Body of pancreas (tissue), 4 donors: ENCODE results near the gene CSMD2. TPM values are rescaled to one million over a fixed set of nuclear protein-coding genes. Genes with fewer than 3 reads are reported as not detected.

ENCODE experiments used
- ATAC-seq: fragments of 150-250 bp; one replicate; pipeline ENCODE4 v1.9.1; 2016
- DNase-seq, 4 donors: peaks; one replicate each; pipeline ENCODE4 v3.0.0-alpha.2; 2019
- H3K27ac ChIP-seq, 4 donors: fragments of 200-600 bp; sonication (generic); 1 replicate in 3 of 4; 2 replicates in 1 of 4; pipeline versions ENCODE4 v1.5.1 to v1.6.1; 2016 to 2019; ENCODE audit warnings: mild to moderate bottlenecking in 1 of 4, mixed read lengths in 1 of 4, moderate library complexity in 1 of 4
- H3K27me3 ChIP-seq, 2 donors: fragments of 200-600 bp; sonication (generic); one replicate each; pipeline ENCODE4 v1.6.0; 2016; ENCODE audit warnings: mild to moderate bottlenecking in 1 of 2
- H3K36me3 ChIP-seq, 2 donors: fragments of 200-600 bp; sonication (generic); replicated peaks in 1 of 2; 2 replicates each; pipeline ENCODE4 v1.5.1; 2016; ENCODE audit warnings: low read depth in 2 of 2; ENCODE audit not compliant: insufficient read depth in 1 of 2
- H3K4me1 ChIP-seq: fragments of 200-600 bp; sonication (generic); one replicate; pipeline ENCODE4 v1.6.0; 2016
- H3K4me3 ChIP-seq, 2 donors: fragments of 200-600 bp; sonication (generic); 1 replicate in 1 of 2; 2 replicates in 1 of 2; pipeline ENCODE4 v1.5.1; 2016 to 2019
- H3K9me3 ChIP-seq, 3 donors: fragments of 200-600 bp; sonication (generic); 1 replicate in 2 of 3; 2 replicates in 1 of 3; pipeline ENCODE4 v1.5.1; 2016
- CTCF ChIP-seq, 7 experiments: fragments of 450-650 bp in 4 of 7; fragments of 200-600 bp in 3 of 7; sonication (generic) in 3 of 7; IDR thresholded peaks; one replicate each; pipeline ENCODE4 v1.5.1; 2016 to 2019; ENCODE audit warnings: antibody characterized with exemption in 7 of 7
- POLR2A ChIP-seq, 3 donors: fragments of 450-650 bp; IDR thresholded peaks; one replicate each; pipeline ENCODE4 v1.6.1; 2016; ENCODE audit warnings: antibody characterized with exemption in 3 of 3, mild to moderate bottlenecking in 2 of 3
- WGBS, 2 donors: methylation state at CpG; one replicate each; pipeline ENCODE4 v1.1.5; 2017; 5-methylcytosine and 5-hydroxymethylcytosine counted together
- intact Hi-C: fragments of 100-400 bp; cut with DNase I; formaldehyde crosslinking; loops from one replicate; pipeline ENCODE4 v1.15.1; 2023
- total RNA-seq, 2 donors: library from RNA; depleted of rRNA; stranded (reverse); fragments of >200 nt; gene quantifications; one replicate each; pipeline ENCODE4 v1.1.0, GENCODE V29; 2016

CSMD2 gene
- total RNA-seq, 2 donors from 2014 or later: 0.26 to 0.33 TPM

- Histone ChIP-seq H3K4me1 (no peaks in the 10 kb centered on the region), H3K9me3 (no peaks in the 10 kb centered on the region), H3K27ac (no peak overlapping the region), H3K27me3 (no peaks in the 10 kb centered on the region), H3K4me3 (no peak overlapping the region), H3K36me3 (no peaks in the 10 kb centered on the region)
- ATAC-seq (no peak), DNase-seq (no peak)
- 71 to 78% methylated on average over 4 to 5 of the region's 5 CpGs for WGBS, 2 donors
- no peak for TF ChIP-seq POLR2A (IDR thresholded peaks at IDR 0.05)
- intact Hi-C loops: no loop called here
Observed at GRCh38 chr1:34125721-34126380, 39.2 kb downstream of the CSMD2 start.

- Histone ChIP-seq H3K27me3 (no peaks in the 10 kb centered on the region), H3K4me1 (no peaks in the 10 kb centered on the region), H3K9me3 (peaks cover 0 to 9% (median 0%) of the 10 kb centered on the region in 3 donors), H3K27ac (no peak overlapping the region), H3K4me3 (no peak overlapping the region), H3K36me3 (no peaks in the 10 kb centered on the region)
- DNase-seq (no peak), ATAC-seq (no peak)
- TF ChIP-seq CTCF (IDR thresholded peaks at IDR 0.05): no peak
- WGBS, 2 donors: 72 to 79% methylated on average over 10 of the region's 10 CpGs
- intact Hi-C loops: no loop called here
Observed at GRCh38 chr1:34122080-34122932, 42.7 kb downstream of the CSMD2 start.

GRCh38 chr1:34115233-34115632 lies 49.8 kb downstream of the CSMD2 start:
- H3K27me3 ChIP-seq: no peaks in the 10 kb centered on the region
- DNase-seq (no peak), ATAC-seq (no peak)
- H3K4me3 ChIP-seq: no peak overlapping the region
- no peaks in the 10 kb centered on the region for H3K36me3 ChIP-seq
- no peak overlapping the region for H3K27ac ChIP-seq
- intact Hi-C loops: no loop called here
- TF ChIP-seq CTCF (IDR thresholded peaks at IDR 0.05): no peak
- no peak for TF ChIP-seq POLR2A (IDR thresholded peaks at IDR 0.05)
- peaks cover 0 to 9% (median 0%) of the 10 kb centered on the region in 3 donors for H3K9me3 ChIP-seq
- no peaks in the 10 kb centered on the region for H3K4me1 ChIP-seq
- 71 to 81% methylated on average over 1 of the region's 1 CpG for WGBS, 2 donors

- TF ChIP-seq POLR2A (IDR thresholded peaks at IDR 0.05) (no peak), CTCF (IDR thresholded peaks at IDR 0.05) (peak in 6 of 7 experiments; percentile 8 to 44 (median 33))
- Histone ChIP-seq H3K4me3 (no peak overlapping the region), H3K27ac (no peak overlapping the region), H3K36me3 (no peaks in the 10 kb centered on the region), H3K27me3 (no peaks in the 10 kb centered on the region), H3K9me3 (peaks cover 0 to 3% (median 0%) of the 10 kb centered on the region in 3 donors), H3K4me1 (no peaks in the 10 kb centered on the region)
- intact Hi-C loops: no loop called here
- WGBS, 2 donors: 23 to 53% methylated on average over 1 of the region's 1 CpG
- ATAC-seq (no peak), DNase-seq (peak in 1 of 4 donors; percentile 3)
Observed at GRCh38 chr1:34113887-34114286, 51.1 kb downstream of the CSMD2 start.

DNA sequence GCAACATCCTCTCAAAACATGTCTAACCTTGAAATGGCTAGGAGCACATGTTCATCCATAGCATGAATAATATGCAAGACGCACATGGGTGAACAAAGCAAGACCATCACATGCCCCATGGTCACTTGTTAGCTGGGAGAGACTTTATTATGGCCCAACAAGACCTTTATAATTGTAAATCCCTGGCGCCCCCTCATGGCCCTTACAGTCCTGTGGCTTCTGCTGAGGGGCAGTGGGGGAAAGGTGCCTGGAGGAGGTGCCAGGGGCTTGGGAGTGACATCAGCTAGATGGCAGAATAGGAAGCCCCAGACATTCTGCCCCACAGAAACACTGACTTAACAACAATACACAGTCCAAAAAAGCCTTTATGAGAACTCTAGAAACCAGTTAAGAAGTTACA lies 51.7 kb downstream of the CSMD2 start:
- Histone ChIP-seq H3K4me3 (no peak overlapping the region), H3K9me3 (no peaks in the 10 kb centered on the region), H3K4me1 (no peaks in the 10 kb centered on the region), H3K27me3 (no peaks in the 10 kb centered on the region), H3K27ac (no peak overlapping the region), H3K36me3 (no peaks in the 10 kb centered on the region)
- DNase-seq: peak; percentile 21 to 55 (median 38)
- peak in 3 of 7 experiments; percentile 28 to 50 (median 30) for TF ChIP-seq CTCF (IDR thresholded peaks at IDR 0.05)
- TF ChIP-seq POLR2A (IDR thresholded peaks at IDR 0.05): no peak
- intact Hi-C loops: no loop called here
- no peak for ATAC-seq
- WGBS, 2 donors: 28 to 46% methylated on average over 2 of the region's 2 CpGs
